Measurements from ENCODE around the gene RPS6KC1. TPM values are rescaled to one million over a fixed set of nuclear protein-coding genes. Genes with fewer than 3 reads are reported as not detected.
"Not testable (repeated sequence)": the region's sequence is repeated elsewhere in the genome, so short reads cannot be mapped to it uniquely, and the experiment has no call there.

Gene RPS6KC1
- 50.5 TPM for total RNA-seq

GRCh38 chr1:213051127-213051880 lies at the start of gene RPS6KC1:
RPS6KC1 (plus strand) TSS chr1:213051241; CDS start chr1:213051405, 164 bp downstream.
- DNase-seq: peak; percentile 90

- no peak for DNase-seq
These were observed 47.8 kb upstream of the RPS6KC1 start for GRCh38 chr1:213003256-213003655.

GRCh38 chr1:213008564-213008963 lies 42.5 kb upstream of the RPS6KC1 start:
- no peak for DNase-seq

- DNase-seq: peak; percentile 43
These were observed 36.4 kb upstream of the RPS6KC1 start for GRCh38 chr1:213014642-213015041.

- peak; percentile 99 for DNase-seq
These were observed 35.7 kb upstream of the RPS6KC1 start, which contains the start of gene ANGEL2 for GRCh38 chr1:213015099-213016050. ANGEL2 (minus strand) TSS chr1:213015867; CDS start chr1:213015671, 196 bp downstream.

- DNase-seq: no peak
These were observed 33.4 kb upstream of the RPS6KC1 start for GRCh38 chr1:213017447-213018273.

- DNase-seq: no peak
These were observed 31.6 kb upstream of the RPS6KC1 start for GRCh38 chr1:213019450-213019849.

- no peak for DNase-seq
These were observed 31.0 kb upstream of the RPS6KC1 start for GRCh38 chr1:213020016-213020415.

- DNase-seq: not testable (repeated sequence)
These were observed 24.0 kb upstream of the RPS6KC1 start for GRCh38 chr1:213027024-213027423.

- DNase-seq: no peak
These were observed 18.4 kb upstream of the RPS6KC1 start for GRCh38 chr1:213032651-213033050.

GRCh38 chr1:213034713-213035112 lies 16.3 kb upstream of the RPS6KC1 start:
- no peak for DNase-seq

GRCh38 chr1:213035573-213035972 lies 15.5 kb upstream of the RPS6KC1 start:
- no peak for DNase-seq

GRCh38 chr1:213041443-213041842 lies 9.6 kb upstream of the RPS6KC1 start:
- DNase-seq: no peak

GRCh38 chr1:213045321-213046226 lies 5.5 kb upstream of the RPS6KC1 start:
- DNase-seq: not testable (repeated sequence)

GRCh38 chr1:213049232-213049631 lies 1.8 kb upstream of the RPS6KC1 start:
- no peak for DNase-seq

- DNase-seq: no peak
These were observed 305 bp upstream of the RPS6KC1 start for GRCh38 chr1:213050745-213051126.

- no peak for DNase-seq
These were observed 801 bp downstream of the RPS6KC1 start for GRCh38 chr1:213051881-213052202.

GRCh38 chr1:213053455-213053854 lies 2.4 kb downstream of the RPS6KC1 start:
- no peak for DNase-seq

GRCh38 chr1:213054142-213054541 lies 3.1 kb downstream of the RPS6KC1 start:
- DNase-seq: no peak

GRCh38 chr1:213054733-213055591 lies 3.9 kb downstream of the RPS6KC1 start:
- DNase-seq: no peak

Data from tongue (tissue), 2 donors.